ENCODE data around the gene TBX19. TPM values are rescaled to one million over a fixed set of nuclear protein-coding genes. Genes with fewer than 3 reads are reported as not detected.

The TBX19 gene
- total RNA-seq, 2 donors from 2014 or later, result 1.9 to 3.8 TPM

DNA sequence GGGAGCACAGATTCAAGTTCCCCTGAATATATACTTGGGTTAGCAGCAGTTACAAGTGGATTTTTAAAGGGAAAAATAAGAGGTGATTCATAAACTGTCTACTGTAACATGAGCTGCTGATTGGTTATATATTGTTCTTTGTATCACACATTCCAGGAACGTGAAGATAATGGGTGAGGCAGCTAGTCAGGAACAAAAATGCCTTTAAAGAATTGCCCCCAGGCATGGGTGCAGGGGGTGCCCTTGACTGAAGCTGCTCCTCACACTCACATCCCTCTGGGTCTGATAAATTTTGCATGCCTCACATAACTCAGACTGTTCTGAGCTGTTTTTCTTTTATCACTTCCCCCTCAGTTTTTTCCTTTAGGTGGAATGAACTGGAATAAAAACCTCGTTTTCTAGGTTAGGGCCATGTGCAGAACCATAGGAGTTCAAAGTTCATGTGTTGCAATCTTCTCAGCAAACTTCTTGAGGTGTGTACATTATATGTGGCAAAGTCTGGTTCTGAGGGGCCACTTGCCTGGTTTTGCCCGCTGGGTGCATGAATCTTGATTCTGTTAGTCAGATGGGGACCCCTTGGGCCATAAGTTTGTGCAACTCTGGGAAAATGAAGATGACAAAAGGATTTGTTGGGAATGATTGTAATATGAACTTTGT lies 21.1 kb downstream of the TBX19 start:
- Histone ChIP-seq H3K9me3 (no peaks in the 10 kb centered on the region), H3K27ac (no peak overlapping the region), H3K4me3 (no peak overlapping the region), H3K27me3 (replicated peaks; ENCODE audit: insufficient read depth) (no peaks in the 10 kb centered on the region), H3K4me1 (replicated peaks) (no peaks in the 10 kb centered on the region), H3K36me3 (no peaks in the 10 kb centered on the region)
- TF ChIP-seq, protein P1, sequence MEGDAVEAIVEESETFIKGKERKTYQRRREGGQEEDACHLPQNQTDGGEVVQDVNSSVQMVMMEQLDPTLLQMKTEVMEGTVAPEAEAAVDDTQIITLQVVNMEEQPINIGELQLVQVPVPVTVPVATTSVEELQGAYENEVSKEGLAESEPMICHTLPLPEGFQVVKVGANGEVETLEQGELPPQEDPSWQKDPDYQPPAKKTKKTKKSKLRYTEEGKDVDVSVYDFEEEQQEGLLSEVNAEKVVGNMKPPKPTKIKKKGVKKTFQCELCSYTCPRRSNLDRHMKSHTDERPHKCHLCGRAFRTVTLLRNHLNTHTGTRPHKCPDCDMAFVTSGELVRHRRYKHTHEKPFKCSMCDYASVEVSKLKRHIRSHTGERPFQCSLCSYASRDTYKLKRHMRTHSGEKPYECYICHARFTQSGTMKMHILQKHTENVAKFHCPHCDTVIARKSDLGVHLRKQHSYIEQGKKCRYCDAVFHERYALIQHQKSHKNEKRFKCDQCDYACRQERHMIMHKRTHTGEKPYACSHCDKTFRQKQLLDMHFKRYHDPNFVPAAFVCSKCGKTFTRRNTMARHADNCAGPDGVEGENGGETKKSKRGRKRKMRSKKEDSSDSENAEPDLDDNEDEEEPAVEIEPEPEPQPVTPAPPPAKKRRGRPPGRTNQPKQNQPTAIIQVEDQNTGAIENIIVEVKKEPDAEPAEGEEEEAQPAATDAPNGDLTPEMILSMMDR (IDR thresholded peaks at IDR 0.05), result no peak
- TF ChIP-seq POLR2AphosphoS5 (IDR thresholded peaks at IDR 0.05), result no peak
- TF ChIP-seq POLR2A (IDR thresholded peaks at IDR 0.05), result no peak
- WGBS, result 55% methylated on average over 3 of the region's 3 CpGs
- intact Hi-C loops (cut with DNase I), result no loop called here
- no peak for DNase-seq (ENCODE audit: low spot score)

DNA sequence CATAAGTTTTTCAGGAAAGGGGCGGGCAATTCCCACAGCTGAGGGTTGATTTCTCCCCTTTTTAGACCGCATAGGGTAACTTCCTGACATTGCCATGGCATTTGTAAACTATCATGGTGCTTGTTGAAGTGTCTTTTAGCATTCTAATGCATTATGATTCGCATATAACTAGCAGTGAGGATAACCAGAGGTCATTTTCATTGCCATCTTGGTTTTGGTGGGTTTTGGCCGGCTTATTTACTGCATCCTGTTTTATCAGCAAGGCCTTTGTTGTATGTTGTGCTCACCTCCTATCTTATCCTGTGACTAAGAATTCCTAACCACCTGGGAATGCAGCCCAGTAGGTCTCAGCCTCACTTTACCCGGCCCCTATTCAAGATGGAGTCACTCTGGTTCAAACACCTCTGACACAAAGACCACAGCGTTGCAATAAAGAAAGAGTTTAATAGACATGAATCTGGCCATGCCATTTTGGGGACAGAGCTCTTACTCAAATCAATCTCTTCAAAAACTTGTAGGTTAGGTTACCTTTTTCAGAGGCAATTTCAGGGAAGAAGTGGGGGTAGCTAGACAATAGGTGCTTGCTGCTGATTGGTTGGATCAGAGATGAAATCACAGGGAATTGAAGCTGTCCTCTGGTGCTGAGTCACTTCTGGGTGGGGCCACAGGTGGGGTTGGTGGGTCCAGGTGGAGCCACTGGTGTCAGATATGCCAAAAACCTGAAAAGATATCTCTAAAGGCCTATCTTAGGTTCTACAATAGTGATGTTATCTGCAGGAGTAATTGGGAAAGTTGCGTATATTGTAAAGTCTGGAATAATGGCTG lies 23.3 kb downstream of the TBX19 start:
- H3K27me3 ChIP-seq (replicated peaks; ENCODE audit: insufficient read depth), result no peaks in the 10 kb centered on the region
- H3K4me3 ChIP-seq, result no peak overlapping the region
- H3K36me3 ChIP-seq, result no peaks in the 10 kb centered on the region
- TF ChIP-seq POLR2AphosphoS5 (IDR thresholded peaks at IDR 0.05) (no peak), POLR2A (IDR thresholded peaks at IDR 0.05) (no peak)
- TF ChIP-seq, protein P1 (IDR thresholded peaks at IDR 0.05), result no peak
- no peaks in the 10 kb centered on the region for H3K4me1 ChIP-seq (replicated peaks)
- H3K27ac ChIP-seq, result no peak overlapping the region
- H3K9me3 ChIP-seq, result no peaks in the 10 kb centered on the region
- DNase-seq (ENCODE audit: low spot score), result no peak
- 83% methylated on average over 7 of the region's 7 CpGs for WGBS
- intact Hi-C loops (cut with DNase I), result no loop called here

DNA sequence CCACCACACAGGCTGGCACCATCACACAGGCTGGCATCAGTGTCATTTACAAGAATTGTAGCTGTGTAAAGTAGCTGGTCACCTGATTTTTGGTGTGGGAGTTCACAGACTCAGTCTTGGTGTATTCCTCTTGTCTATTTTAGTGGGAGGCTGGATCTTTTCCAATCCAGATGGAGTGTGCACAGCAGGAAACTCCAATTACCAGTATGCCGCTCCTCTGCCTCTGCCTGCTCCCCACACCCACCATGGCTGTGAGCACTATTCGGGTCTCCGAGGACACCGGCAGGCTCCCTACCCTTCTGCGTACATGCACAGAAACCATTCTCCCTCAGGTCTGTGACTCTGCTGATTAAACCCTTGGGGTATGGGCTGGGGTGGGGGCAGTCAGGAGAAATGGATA lies 24.2 kb downstream of the TBX19 start:
- Histone ChIP-seq H3K4me1 (replicated peaks) (no peaks in the 10 kb centered on the region), H3K27me3 (replicated peaks; ENCODE audit: insufficient read depth) (no peaks in the 10 kb centered on the region), H3K27ac (no peak overlapping the region), H3K9me3 (no peaks in the 10 kb centered on the region), H3K36me3 (no peaks in the 10 kb centered on the region), H3K4me3 (no peak overlapping the region)
- DNase-seq (ENCODE audit: low spot score), result no peak
- WGBS, result 96% methylated on average over 5 of the region's 5 CpGs
- TF ChIP-seq POLR2AphosphoS5 (IDR thresholded peaks at IDR 0.05), result no peak
- TF ChIP-seq, protein P1 (IDR thresholded peaks at IDR 0.05), result no peak
- TF ChIP-seq POLR2A (IDR thresholded peaks at IDR 0.05), result no peak
- intact Hi-C loops (cut with DNase I), result no loop called here

DNA sequence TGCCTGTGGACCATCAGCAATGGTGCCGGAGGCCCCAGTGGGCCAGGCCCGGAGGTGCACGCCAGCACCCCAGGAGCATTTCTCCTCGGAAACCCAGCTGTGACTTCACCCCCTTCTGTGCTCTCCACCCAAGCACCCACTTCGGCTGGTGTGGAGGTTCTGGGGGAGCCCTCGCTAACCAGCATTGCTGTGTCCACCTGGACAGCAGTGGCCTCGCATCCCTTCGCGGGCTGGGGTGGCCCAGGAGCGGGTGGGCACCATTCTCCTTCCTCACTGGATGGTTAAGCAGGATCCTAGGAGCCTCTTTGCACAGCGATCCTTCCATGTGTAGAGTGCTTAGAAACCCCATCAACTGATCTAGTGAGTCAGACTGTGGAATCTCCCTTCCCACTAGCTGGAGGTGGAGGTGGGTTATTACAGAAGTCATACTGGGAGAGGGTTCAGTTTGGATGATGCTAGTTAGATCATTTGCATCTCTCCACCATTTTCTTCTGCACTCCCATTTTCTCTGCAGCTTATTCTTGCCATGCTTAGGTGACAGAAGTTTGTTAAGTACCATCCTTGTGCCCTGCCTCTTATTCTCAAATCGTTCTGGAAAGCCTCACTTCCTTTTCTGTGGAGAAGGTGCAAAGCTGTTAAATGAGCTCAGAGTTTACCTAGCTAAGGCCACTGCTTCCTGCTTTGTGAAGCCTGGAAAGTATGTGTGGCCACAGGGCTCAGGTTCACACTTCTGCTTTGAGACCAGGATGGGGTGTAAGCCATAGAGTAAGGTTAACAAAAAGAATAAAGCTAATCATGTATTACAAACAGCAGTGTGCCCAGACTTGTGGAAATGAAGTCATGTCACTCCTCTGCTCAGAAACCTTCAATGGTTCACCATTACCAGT lies 32.3 kb downstream of the TBX19 start:
- H3K27me3 ChIP-seq (replicated peaks; ENCODE audit: insufficient read depth), result no peaks in the 10 kb centered on the region
- H3K36me3 ChIP-seq, result no peaks in the 10 kb centered on the region
- intact Hi-C loops (cut with DNase I), result no loop called here
- H3K4me1 ChIP-seq (replicated peaks), result no peaks in the 10 kb centered on the region
- no peak for DNase-seq (ENCODE audit: low spot score)
- 88% methylated on average over 11 of the region's 12 CpGs for WGBS
- H3K9me3 ChIP-seq, result no peaks in the 10 kb centered on the region
- TF ChIP-seq POLR2AphosphoS5 (IDR thresholded peaks at IDR 0.05) (no peak), POLR2A (IDR thresholded peaks at IDR 0.05) (no peak)
- TF ChIP-seq, protein P1 (IDR thresholded peaks at IDR 0.05), result no peak
- no peak overlapping the region for H3K4me3 ChIP-seq
- H3K27ac ChIP-seq, result no peak overlapping the region
